Activated naive CD8-positive, alpha-beta T cell treated with anti-CD3 and anti-CD28 coated beads for 36 hours (primary cell): ENCODE data around the gene VANGL2. TPM values are rescaled to one million over a fixed set of nuclear protein-coding genes. Genes with fewer than 3 reads are reported as not detected.

Experiments
- DNase-seq: peaks from one replicate; pipeline ENCODE4 v3.0.0; 2021
- H3K27ac Mint-ChIP-seq: one replicate; pipeline ENCODE4 v1.8.0; 2022; ENCODE audit warnings: mild to moderate bottlenecking, moderate library complexity, mixed read lengths
- H3K27me3 Mint-ChIP-seq: one replicate; pipeline ENCODE4 v1.8.0; 2022; ENCODE audit warnings: mild to moderate bottlenecking, mixed read lengths
- H3K36me3 Mint-ChIP-seq: one replicate; pipeline ENCODE4 v1.8.0; 2021; ENCODE audit warnings: mild to moderate bottlenecking, mixed read lengths
- H3K4me1 Mint-ChIP-seq: one replicate; pipeline ENCODE4 v1.8.0; 2021; ENCODE audit warnings: mixed read lengths
- H3K4me3 Mint-ChIP-seq: one replicate; pipeline ENCODE4 v1.8.0; 2022; ENCODE audit warnings: mild to moderate bottlenecking, moderate library complexity, mixed read lengths
- H3K9me3 Mint-ChIP-seq: one replicate; pipeline ENCODE4 v1.8.0; 2022; ENCODE audit warnings: mixed read lengths
- total RNA-seq, 2 experiments: library from RNA; stranded (reverse); gene quantifications; one replicate each; pipeline ENCODE4 v1.2.3, GENCODE V29; 2021

VANGL2 gene
- total RNA-seq, 2 experiments from 2014 or later: 0.24 to 0.31 TPM

DNA sequence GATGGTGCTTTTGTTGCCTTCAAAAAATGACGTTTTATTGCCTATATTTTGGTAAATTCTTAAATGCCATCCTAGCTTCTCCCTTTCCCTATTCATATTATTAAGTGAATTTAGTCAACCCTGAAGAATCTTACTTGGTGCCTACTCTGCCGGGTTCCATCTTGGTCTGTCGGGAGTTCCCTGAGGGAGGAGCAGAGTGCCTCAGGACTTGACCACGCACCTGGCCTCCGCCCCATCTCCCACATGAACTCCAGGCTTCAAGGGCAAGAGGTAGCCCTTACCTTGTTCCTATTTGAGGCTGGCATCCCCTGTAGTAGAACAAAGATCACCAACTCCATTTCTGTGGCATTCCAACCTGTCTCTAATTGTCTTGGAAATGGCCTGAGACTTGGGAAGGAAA lies 21.5 kb downstream of the VANGL2 start:
- Mint-ChIP-seq H3K4me3 (no peak overlapping the region), H3K36me3 (no peaks in the 10 kb centered on the region), H3K27ac (no peak overlapping the region), H3K27me3 (no peaks in the 10 kb centered on the region), H3K4me1 (no peaks in the 10 kb centered on the region), H3K9me3 (no peaks in the 10 kb centered on the region)
- DNase-seq: no peak

DNA sequence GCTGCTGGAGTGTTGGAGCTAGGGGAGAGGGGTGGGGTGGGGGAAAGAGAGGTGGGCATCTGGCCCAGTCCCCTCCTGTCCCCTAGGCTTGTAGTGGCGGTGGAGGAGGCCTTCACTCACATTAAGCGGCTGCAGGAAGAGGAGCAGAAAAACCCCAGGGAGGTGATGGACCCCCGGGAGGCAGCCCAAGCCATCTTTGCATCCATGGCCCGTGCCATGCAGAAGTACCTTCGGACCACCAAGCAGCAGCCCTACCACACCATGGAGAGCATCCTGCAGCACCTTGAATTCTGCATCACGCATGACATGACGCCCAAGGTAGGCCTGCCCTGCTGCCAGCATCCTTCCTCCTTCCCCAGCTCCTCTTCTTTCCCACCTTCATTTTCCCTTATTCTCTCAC lies 23.6 kb downstream of the VANGL2 start:
- H3K9me3 Mint-ChIP-seq: no peaks in the 10 kb centered on the region
- no peaks in the 10 kb centered on the region for H3K36me3 Mint-ChIP-seq
- peaks cover 14% of the 10 kb centered on the region for H3K4me1 Mint-ChIP-seq
- no peak overlapping the region for H3K27ac Mint-ChIP-seq
- no peaks in the 10 kb centered on the region for H3K27me3 Mint-ChIP-seq
- no peak overlapping the region for H3K4me3 Mint-ChIP-seq
- DNase-seq: no peak

DNA sequence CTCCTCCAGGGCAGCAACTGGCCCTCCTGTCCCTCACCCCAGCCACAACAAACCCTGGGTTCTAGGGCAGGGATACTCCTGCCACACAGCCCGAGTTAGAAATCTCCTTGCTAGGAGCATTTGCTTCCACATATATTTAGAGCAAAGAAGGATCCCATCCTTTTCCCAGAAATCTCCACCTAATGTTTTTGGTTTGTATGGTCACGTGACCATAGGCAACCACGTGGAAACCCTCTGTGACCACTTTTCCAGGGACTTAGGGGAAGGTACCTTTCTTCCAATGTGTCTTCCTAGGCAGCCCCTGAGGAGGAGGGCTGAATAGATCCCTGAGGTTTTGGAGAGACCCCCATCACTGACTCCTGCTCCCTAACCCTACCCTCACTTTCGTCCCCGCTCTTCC lies 25.5 kb downstream of the VANGL2 start:
- Mint-ChIP-seq H3K27ac (no peak overlapping the region), H3K9me3 (no peaks in the 10 kb centered on the region), H3K36me3 (no peaks in the 10 kb centered on the region), H3K27me3 (no peaks in the 10 kb centered on the region), H3K4me1 (peaks cover 32% of the 10 kb centered on the region), H3K4me3 (no peak overlapping the region)
- DNase-seq: no peak

DNA sequence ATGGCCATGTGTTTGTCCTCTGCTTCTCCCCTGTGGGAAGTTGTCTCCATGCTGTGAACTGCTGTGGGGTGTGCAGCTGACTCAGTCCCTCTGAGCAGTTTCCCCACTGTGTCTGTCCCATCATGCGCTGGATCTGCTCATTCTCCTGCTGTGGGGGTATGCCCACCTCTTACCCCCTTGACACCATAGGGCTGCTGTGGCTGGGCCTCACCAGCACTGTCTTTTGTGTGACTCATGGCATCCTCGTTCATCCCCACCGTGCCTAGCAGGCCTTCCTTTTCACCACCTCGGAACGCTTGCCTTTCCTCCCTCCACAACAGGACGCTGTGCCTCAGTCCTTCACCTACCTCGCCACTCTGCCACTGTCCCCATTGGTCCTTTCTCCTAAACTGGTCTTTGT lies 27.3 kb downstream of the VANGL2 start:
- Mint-ChIP-seq H3K27me3 (no peaks in the 10 kb centered on the region), H3K36me3 (peaks cover 7% of the 10 kb centered on the region), H3K4me3 (no peak overlapping the region), H3K9me3 (peaks cover 3% of the 10 kb centered on the region), H3K4me1 (peaks cover 48% of the 10 kb centered on the region), H3K27ac (peak overlapping the region; percentile 79)
- peak; percentile 14 for DNase-seq

DNA sequence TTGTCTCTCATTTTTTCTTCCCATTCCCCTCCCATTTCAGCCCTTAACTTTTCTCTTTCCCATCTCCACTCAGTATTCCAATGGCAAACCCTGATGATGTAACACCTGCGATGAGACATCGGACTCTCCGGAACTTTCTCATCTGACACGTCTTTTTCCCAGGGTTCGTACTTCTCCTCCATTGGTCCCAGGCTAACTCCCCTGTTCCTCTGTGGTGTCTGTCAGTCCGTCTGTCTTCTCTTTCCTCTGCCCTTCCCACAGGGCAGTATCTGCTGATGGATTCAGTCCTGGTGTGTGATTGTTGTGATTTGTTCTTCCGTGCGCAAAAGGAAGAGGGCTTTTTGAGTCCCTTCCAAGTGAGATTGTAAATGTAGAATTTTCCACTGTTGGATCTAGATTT lies 27.7 kb downstream of the VANGL2 start:
- Mint-ChIP-seq H3K9me3 (peaks cover 5% of the 10 kb centered on the region), H3K36me3 (peaks cover 11% of the 10 kb centered on the region), H3K27ac (peak overlapping the region; percentile 79), H3K4me3 (no peak overlapping the region), H3K4me1 (peaks cover 52% of the 10 kb centered on the region), H3K27me3 (no peaks in the 10 kb centered on the region)
- no peak for DNase-seq

DNA sequence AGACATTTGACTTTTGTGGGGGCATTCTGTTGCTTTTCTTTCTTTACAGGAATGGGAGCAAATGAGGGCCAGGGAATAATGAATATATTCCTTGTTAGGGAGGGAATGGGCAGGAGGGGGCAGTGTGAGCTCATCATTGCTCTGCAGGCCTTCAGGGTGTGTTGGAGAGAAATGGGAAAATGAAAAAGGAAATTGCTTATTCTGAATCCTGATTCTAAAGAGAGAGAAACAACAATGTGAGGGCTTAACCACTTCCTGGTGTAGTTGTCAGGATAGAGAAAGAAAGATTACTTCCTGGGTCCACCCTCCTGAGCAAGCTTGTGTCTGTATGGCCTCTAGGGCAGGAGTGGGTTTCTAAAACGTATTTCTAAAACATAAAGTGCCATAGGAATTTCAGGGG lies 28.3 kb downstream of the VANGL2 start:
- H3K36me3 Mint-ChIP-seq: peaks cover 17% of the 10 kb centered on the region
- peaks cover 57% of the 10 kb centered on the region for H3K4me1 Mint-ChIP-seq
- H3K4me3 Mint-ChIP-seq: peak overlapping the region; percentile 22
- peaks cover 7% of the 10 kb centered on the region for H3K9me3 Mint-ChIP-seq
- H3K27ac Mint-ChIP-seq: peak overlapping the region; percentile 85
- H3K27me3 Mint-ChIP-seq: no peaks in the 10 kb centered on the region
- no peak for DNase-seq

DNA sequence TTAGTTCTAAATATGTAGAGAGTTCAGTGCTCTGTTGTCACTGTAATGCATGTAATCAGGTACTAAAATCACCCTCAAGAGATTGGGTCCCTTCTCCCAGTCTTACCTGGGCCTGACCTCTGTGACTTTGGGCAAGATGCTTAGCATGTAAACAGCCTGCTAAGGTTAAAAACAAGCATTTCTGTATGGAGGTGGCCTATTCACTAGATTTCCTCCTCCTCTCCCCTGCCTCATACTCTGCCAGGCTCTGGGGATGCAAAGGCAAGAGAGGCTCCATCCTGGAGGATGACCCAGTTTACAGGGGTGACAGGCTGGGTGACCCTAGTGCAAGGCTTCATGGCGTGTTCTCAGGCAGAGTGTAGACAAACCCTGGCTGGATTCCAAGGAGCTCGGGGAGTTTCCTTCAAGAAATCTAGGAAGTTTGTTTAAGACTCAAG lies 28.8 kb downstream of the VANGL2 start:
- no peak for DNase-seq
- H3K4me3 Mint-ChIP-seq: peak overlapping the region; percentile 22
- H3K36me3 Mint-ChIP-seq: peaks cover 22% of the 10 kb centered on the region
- H3K4me1 Mint-ChIP-seq: peaks cover 59% of the 10 kb centered on the region
- peaks cover 11% of the 10 kb centered on the region for H3K9me3 Mint-ChIP-seq
- H3K27me3 Mint-ChIP-seq: no peaks in the 10 kb centered on the region
- peak overlapping the region; percentile 85 for H3K27ac Mint-ChIP-seq

DNA sequence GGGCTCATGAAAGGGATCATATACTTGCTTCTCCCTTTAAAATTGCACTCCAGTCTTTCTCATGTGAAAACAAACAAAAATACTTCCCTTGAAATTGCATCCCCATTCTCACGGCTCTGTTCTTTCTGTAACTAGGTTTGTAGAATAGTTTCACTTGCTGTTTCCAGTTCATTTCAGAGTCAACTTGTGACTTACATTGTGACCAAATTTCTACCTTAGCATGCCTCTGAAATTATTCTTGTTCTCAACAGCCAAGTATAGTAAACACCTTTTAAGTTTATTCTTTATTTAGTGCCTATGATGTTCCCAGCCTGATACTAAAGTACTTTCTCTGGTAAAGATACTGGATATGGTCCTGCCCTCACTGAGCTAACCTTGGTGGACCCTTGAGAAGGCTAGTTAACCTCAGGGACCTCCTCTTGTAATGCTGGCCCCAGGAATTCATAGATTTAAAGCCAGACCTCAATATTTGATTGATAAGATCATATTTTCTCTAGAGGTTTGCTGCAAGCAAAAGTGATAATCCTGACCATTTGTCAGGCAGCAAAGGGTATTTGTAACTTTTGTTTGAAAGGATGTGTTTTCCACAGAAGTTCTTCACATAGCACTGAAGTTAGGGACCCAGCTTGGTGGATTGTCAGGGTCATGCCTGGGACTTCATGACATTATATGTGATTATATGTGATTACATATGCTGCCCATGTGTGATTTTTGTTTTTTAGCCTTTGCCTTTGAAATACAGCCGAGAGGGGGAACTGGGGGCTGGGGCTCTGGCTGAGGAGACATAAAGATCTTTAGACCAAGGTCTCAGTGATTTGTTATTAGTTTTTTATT lies 29.6 kb downstream of the VANGL2 start:
- Mint-ChIP-seq H3K27ac (peak overlapping the region; percentile 85), H3K4me3 (peak overlapping the region; percentile 12), H3K4me1 (peaks cover 59% of the 10 kb centered on the region), H3K9me3 (peaks cover 19% of the 10 kb centered on the region), H3K27me3 (no peaks in the 10 kb centered on the region), H3K36me3 (peaks cover 30% of the 10 kb centered on the region)
- no peak for DNase-seq

DNA sequence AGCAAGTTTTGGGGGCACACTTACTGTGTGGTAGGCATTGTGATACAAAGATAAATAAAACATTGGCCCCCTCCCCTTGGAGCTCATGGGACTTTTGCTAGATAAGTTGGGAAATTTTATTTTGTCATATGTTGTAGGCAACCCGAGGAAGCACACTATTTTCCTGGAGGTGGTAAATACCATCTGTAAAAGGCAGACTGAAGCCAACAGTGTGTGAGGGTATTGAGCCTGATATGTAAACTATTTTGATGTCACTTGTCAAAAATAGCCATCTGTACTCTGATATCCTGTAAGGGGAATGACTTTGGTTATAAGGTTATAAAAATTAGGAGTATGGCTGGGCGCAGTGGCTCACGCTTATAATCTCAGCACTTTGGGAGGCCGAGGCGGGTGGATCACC lies 30.6 kb downstream of the VANGL2 start:
- Mint-ChIP-seq H3K4me1 (peaks cover 59% of the 10 kb centered on the region), H3K9me3 (peaks cover 21% of the 10 kb centered on the region), H3K36me3 (peaks cover 37% of the 10 kb centered on the region), H3K4me3 (no peak overlapping the region), H3K27me3 (no peaks in the 10 kb centered on the region), H3K27ac (peak overlapping the region; percentile 85)
- no peak for DNase-seq

DNA sequence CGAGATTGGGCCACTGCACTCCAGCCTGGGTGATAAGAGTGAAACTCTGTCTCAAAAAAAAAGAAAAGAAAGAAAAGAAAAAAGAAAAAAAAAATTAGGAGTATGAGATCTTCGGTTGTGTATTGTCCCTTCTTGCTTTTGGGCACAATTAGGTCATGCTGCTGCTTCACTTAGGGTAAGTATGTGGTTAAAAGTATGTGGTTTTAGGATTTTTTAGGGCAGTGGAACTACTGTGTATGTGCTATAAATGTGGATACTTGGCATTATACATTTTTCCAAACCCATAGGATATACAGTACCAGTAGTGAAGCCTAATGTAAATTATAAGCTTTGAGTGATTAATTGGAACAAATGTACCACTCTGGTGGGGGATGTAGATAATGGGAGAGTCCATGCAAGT lies 31.2 kb downstream of the VANGL2 start:
- Mint-ChIP-seq H3K36me3 (peaks cover 38% of the 10 kb centered on the region), H3K27ac (peak overlapping the region; percentile 85), H3K4me1 (peaks cover 59% of the 10 kb centered on the region), H3K9me3 (peaks cover 23% of the 10 kb centered on the region), H3K27me3 (no peaks in the 10 kb centered on the region), H3K4me3 (peak overlapping the region; percentile 22)
- DNase-seq: no peak

DNA sequence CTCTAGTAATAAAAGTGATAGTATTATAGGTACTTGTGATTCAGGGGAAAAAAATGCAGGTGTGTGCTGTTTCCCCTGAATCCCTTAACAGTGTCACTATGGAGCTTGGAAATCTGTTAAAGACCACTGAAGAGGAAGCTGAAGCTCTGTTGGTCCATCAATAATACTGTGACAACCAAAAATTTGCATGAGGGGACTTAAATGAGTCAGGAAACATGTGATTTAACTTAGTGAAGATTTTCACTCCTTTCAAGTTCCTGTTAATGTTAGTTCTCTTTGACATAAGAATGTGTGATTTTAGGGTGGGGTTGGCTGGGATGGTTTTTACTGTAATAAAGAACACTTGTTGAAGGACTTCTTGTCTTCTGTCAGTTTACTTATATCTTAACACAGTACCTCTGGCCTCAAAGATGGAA lies 32.0 kb downstream of the VANGL2 start:
- Mint-ChIP-seq H3K27me3 (no peaks in the 10 kb centered on the region), H3K27ac (peak overlapping the region; percentile 85), H3K4me1 (peaks cover 62% of the 10 kb centered on the region), H3K36me3 (peaks cover 38% of the 10 kb centered on the region), H3K4me3 (peak overlapping the region; percentile 9), H3K9me3 (peaks cover 23% of the 10 kb centered on the region)
- DNase-seq: no peak

DNA sequence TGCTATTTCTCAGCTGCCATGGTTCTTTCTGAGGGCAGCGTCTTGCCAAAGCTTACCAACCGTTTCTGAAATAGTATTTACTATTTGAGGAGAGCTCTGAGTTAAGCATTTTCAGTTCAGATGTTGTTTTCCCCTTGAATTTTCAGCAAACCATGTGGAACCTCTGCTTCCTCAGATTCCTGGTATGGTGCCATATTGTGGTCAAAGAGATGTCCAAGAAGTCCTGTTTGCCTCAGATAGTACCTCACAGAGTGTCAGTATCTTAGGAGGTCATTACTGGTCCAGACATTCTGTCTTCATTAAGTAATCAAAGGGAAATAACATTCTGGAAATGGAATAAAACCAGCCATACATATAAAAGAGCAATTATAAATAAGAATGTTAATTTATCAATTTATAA lies 36.6 kb downstream of the VANGL2 start:
- no peaks in the 10 kb centered on the region for H3K27me3 Mint-ChIP-seq
- no peak overlapping the region for H3K4me3 Mint-ChIP-seq
- H3K27ac Mint-ChIP-seq: peak overlapping the region; percentile 94
- H3K36me3 Mint-ChIP-seq: peaks cover 36% of the 10 kb centered on the region
- no peak for DNase-seq
- peaks cover 40% of the 10 kb centered on the region for H3K4me1 Mint-ChIP-seq
- peaks cover 23% of the 10 kb centered on the region for H3K9me3 Mint-ChIP-seq

DNA sequence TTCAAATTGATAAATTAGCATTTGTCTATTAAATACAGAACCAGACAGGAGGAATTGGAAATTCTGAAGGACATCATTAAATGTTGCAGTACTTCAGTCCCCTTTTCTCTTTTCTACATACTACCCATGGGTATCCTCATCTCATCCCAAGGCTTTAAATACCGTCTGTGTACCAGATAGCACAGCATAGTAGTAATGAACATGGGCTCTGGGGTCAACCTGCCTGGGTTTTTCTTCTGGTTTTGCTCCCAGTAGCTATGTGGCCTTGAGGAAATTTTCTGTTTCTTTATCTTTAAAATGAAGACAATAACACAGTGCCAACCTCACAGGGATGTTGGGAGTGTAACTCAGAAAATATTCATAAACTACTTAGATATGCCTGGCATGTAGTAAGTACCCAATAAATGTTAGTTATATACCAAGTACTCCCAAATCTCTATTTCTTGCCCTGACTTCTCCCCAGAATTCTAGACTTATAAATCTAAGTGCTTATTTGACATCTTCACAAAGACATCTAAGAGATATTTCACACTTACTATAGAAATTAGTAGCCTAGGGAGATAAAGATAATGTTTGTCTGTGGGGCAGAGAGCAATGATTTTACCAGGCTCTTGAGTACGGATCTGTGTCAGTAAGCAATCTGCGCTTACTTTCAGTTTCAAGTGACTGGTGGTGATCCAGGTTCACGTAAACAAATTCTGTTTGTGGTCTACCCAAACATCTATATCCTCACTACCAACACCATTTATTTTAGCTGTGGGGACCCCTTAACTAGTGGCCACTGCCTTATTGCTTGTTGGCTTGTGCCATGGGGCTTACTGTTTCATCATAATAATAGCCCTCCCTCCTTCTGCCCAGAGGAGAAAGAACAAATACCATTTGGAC lies 37.3 kb downstream of the VANGL2 start:
- DNase-seq: no peak
- H3K27ac Mint-ChIP-seq: peak overlapping the region; percentile 94

DNA sequence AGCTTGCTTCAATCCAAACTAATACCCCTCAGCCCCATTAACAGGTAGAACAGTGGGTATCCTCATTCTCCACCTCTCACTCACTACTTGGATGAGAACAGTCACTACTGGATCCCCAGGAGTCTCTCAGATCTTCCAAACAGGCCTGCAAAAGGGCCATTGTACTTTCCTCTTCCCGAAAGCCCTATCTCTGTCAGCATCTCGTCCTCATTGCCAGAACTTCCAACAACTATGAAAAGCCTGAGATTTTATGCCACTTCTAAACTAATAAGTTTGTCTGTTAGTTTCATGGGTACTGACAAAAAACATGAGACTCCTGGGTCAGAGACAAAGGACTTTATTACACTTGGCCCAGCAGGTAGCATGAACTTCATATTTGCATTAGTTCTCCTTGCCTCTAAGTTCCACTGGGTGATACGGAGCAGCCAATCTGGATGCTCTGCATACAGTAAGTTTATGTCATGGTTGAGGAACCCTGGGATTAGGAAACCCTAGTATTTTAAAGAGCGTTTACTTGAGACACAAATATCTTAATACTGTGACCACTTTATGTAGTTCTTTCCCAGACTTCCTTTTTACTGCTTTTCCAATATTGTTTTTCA lies 38.1 kb downstream of the VANGL2 start:
- DNase-seq: no peak
- Mint-ChIP-seq H3K9me3 (peaks cover 19% of the 10 kb centered on the region), H3K36me3 (peaks cover 26% of the 10 kb centered on the region), H3K4me1 (peaks cover 32% of the 10 kb centered on the region), H3K27ac (peak overlapping the region; percentile 94), H3K27me3 (no peaks in the 10 kb centered on the region), H3K4me3 (peak overlapping the region; percentile 68)

More for the DNA sequence above, 37.3 kb downstream of the VANGL2 start:
- H3K4me1 Mint-ChIP-seq: peaks cover 33% of the 10 kb centered on the region
- no peaks in the 10 kb centered on the region for H3K27me3 Mint-ChIP-seq
- peaks cover 34% of the 10 kb centered on the region for H3K36me3 Mint-ChIP-seq
- peaks cover 23% of the 10 kb centered on the region for H3K9me3 Mint-ChIP-seq
- peak overlapping the region; percentile 68 for H3K4me3 Mint-ChIP-seq

DNA sequence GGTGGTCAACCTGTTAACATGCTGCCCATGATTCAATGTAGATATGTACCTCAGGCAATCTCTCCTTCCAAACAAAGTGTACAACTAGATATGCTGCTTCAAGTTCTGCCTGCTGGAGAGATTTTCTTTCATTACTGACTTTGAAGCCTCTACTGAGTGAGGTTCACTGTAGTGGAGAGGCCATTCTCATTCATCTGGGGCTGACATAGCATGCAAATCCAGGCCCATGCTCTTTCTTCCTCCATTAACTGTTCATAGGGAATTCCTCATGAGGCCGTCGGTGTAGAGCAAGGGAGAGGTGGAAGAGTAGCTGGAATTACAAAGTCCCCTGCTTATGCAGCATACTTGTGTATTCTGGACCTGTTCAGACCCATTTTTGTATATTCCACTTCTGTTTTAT lies 38.6 kb downstream of the VANGL2 start:
- no peak overlapping the region for H3K4me3 Mint-ChIP-seq
- H3K36me3 Mint-ChIP-seq: peaks cover 21% of the 10 kb centered on the region
- DNase-seq: no peak
- H3K27me3 Mint-ChIP-seq: no peaks in the 10 kb centered on the region
- peaks cover 17% of the 10 kb centered on the region for H3K9me3 Mint-ChIP-seq
- no peak overlapping the region for H3K27ac Mint-ChIP-seq
- H3K4me1 Mint-ChIP-seq: peaks cover 33% of the 10 kb centered on the region
